Measurements from ENCODE around the gene ATXN7L1.
A peak's percentile ranks its signal among the peaks of the same experiment; 100 is the strongest.
"Not testable (repeated sequence)": the region's sequence is repeated elsewhere in the genome, so short reads cannot be mapped to it uniquely, and the experiment has no call there.

The ATXN7L1 gene

DNA sequence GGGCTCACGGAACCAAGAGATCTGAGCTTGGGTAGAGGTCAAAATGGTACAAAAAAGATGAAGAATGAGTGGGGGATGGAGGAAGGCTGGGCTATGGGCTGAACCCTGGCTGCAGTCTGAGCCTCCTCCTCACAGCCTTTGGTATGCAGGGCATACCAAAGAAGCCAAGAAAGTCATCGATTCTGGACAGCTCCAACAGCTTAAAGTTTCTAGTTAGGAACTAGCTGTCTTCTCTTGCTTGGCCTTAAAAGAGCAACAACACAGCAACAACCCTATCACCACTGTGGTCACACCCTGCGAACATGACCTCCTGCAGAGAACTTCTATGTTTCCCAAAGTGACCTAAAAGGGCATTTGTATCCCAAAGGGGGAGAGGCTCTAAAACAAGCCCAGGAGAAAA lies 169.0 kb downstream of the ATXN7L1 start:
- no peak for DNase-seq (ENCODE audit: low read depth in 2 of 2)

DNA sequence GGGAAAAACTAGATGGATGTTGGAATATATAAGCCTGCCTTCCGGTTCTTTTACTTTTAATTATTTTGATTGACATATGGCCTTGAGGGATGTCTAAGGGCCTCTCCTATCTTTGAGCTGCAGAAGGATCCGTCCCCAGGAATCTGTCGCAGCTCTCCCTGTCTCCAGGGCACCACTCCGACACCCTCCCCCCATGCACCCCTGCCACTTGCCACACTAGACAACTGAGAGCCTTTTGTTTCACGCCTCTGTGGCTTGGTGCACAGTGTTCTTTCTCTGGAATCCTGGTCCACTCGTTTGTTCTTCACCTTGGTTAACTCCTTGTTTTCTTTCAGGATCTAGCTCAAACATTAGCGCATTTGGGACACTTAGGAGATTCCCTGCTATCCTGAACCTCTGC lies 171.0 kb downstream of the ATXN7L1 start:
- no peak for DNase-seq (ENCODE audit: low read depth in 2 of 2)

DNA sequence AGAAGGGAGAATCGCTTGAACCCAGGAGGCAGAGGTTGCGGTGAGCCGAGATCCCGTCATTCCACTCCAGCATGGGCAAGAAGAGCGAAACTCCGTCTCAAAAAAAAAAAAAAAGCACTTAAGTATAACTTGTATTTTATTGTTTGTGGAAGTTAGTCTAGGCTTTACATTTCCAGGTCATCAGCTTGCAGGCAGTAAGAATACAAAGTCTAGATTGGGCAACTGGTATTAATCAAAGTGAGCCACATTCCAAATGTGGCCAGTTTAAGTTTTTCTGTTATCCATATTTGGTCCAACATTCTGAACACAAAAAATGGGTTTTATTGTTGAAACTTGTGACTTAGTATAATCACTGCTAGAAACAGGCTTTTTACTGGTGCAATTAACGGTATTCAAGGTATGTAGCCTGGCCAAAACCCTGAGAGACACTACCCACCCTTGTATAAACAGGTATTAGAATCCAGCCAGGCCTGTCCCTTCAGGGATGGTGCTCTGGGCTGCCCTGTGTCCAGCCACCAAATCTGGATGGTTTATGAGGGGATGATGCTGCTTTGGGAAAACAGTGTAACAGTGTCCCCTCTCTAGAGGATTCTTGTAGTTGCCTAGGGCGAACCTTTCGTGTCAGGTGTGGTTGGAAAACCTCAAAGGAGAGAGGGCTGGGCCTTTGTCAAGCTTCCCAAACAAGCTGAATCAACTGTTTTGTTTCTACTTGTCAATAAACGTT lies 173.0 kb downstream of the ATXN7L1 start:
- no peak for DNase-seq (ENCODE audit: low read depth in 2 of 2)

DNA sequence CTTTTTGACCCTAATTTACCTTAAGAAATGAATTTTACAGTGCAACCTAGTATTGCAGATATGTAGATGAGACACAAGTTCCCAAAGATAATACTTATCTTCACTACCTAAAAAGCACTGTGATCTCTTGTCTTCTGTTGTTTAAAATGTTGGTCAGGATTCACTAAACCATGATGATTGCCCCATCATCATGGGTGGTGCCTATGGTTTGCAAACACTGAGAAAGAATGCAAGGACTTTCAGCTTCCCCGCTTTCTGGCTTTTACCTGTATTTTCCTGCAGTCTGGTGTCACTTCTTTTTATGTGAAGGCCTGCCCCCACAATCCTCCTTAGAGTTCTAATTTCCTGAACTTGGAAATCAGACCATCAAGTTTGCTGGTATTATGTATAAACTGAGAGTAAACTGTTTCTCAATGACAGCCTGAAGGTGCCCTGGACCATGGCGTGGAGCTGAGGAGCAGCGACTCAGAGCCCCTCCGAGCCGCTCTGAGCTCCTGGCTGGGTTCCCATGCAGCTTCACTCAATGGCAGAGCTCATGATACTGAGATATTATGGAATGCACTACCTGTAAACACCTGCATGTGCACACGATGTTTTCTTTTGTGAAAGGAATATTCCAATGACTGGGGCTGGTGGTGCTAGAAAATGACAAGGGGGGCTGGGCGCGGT lies 176.7 kb downstream of the ATXN7L1 start:
- no peak for DNase-seq (ENCODE audit: low read depth in 2 of 2)

DNA sequence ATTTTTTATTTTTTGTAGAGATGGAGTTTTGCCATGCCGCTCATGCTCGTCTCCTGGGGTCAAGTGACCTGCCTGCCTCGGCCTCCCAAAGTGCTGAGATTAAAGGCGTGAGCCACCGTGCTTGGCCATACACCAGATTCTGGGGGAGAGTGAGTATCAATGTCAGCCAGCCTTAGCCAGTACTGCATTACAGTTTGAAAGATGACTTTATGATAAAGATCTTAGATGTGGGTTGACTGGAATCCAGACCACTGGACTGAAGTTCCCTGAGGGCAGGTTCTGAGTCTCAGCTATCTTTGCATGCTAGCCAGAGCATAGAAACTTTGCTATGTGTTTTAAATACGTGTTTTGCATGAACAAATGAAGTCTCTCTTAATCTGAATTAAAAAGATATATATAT lies 177.9 kb downstream of the ATXN7L1 start:
- no peak for DNase-seq (ENCODE audit: low read depth in 2 of 2)

DNA sequence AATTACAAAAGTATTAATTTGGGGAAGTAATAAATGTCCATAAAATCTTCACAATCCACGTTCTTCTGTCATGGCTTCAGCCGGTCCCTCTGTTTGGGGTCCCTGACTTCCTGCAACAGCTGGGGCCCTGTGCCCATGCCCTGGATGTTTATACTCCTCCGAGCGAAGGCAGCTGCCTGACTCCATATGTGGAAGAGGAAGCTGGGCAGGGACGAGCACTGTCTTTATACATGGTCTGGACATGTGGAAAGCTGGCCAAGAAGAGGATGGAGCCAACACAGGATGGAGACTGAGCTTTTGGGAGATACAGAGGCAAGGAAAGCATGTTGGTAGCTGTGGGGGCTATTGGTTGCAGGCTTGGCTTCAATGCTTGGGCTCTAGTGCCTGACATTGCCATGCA lies 178.6 kb downstream of the ATXN7L1 start:
- no peak for DNase-seq (ENCODE audit: low read depth in 2 of 2)

DNA sequence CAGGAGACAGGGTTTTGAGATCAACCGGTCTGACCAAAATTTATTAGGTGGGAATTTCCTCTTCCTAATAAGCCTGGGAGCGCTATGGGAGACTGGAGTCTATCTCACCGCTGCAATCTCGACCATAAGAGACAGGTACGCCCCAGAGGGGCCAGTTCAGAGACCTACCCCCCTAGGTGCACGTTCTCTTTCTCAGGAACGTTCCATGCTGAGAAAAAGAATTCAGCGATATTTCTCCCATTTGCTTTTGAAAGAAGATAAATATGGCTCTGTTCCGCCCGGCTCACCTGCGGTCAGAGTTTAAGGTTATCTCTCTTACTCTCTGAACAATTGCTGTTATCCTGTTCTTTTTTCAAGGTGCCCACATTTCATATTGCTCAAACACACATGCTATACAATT lies 179.2 kb downstream of the ATXN7L1 start:
- DNase-seq (ENCODE audit: low read depth in 2 of 2), result not testable (repeated sequence)

DNA sequence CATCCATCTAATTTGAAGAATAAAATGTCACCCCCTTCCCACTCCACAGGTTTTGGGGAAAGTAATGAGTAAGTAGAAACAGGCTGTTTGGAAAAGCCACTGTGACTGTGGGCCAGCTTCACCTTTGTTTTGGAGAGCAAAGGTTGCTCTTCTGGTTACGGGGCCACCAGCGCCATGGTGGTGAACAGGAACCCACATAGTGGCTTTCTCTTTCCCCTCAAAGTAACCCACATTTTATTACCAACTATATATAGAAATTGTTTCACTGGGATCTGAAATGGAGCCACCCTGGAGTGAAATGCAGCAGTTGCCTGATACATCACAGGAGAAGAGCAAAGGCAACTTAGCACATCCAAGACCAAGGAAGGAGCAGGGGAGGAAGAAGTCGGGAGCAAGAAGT lies 182.8 kb downstream of the ATXN7L1 start:
- no peak for DNase-seq (ENCODE audit: low read depth in 2 of 2)

DNA sequence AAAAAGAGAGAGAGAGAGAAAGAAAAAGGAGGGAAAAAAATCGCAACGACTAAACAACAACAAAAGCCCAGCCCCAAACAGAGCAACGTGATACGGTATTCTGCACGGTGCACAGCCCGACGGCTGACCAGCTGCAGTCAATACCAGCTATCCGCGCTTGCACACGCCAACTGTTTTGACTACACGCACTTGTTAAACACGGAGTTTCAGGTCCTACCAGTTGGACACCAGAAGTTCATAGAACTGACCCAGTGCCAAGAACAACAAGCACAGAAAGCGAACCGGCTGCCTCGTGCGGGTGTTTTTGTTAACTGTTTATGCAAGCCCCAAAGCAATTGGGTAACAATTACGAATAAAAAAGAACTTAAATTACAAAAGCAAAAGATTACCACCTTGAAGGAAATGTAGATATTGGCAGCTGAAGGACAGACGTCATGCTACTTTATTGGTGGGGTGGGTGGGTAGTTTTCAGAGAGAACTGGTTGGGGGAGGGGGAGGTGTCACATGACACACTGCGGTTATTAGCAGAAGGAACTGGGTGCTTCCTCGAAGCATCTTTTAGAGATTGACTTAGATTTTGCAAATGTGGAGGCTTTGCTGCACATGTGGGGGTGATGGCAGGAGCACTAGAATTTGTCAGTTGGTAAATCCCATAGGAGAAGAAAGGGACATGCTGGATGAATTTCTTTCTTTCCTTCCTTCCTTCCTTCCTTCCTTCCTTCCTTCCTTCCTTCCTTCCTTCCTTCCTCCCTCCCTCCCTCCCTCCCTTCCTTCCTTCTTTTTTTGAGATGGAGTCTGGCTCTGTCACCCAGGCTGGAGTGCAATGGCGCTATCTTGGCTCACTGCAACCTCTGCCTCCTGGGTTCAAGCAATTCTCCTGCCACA lies 184.5 kb downstream of the ATXN7L1 start:
- DNase-seq (ENCODE audit: low read depth in 2 of 2), result peak; percentile 15 to 44

DNA sequence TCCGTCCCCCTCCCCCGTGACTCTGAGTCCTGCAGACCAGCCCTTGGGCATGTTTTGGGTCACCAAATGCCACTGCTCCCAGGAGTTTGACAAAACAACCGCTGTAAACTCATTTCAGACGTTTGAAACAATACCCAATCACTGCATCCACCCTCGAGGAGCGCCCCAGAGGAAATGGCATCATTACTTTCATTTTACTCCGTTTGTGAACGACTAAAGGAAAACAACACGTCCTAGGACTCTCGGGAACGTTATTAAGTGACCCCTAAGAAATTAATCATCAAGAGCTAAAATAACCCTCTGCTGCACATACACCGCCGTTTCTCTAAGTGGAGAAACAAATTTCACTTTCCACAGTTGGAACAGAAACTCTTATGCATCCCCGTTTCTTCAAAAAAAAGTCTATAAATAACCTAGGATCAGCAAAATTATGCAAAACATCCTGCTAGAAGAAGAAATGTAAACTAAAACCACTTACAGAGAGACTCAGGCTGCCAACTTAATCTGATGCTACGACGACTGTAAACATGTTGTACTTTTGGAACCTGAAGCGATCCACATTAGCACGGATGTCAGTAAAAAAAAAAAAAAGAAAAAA lies 185.2 kb downstream of the ATXN7L1 start:
- DNase-seq (ENCODE audit: low read depth in 2 of 2), result no peak

DNA sequence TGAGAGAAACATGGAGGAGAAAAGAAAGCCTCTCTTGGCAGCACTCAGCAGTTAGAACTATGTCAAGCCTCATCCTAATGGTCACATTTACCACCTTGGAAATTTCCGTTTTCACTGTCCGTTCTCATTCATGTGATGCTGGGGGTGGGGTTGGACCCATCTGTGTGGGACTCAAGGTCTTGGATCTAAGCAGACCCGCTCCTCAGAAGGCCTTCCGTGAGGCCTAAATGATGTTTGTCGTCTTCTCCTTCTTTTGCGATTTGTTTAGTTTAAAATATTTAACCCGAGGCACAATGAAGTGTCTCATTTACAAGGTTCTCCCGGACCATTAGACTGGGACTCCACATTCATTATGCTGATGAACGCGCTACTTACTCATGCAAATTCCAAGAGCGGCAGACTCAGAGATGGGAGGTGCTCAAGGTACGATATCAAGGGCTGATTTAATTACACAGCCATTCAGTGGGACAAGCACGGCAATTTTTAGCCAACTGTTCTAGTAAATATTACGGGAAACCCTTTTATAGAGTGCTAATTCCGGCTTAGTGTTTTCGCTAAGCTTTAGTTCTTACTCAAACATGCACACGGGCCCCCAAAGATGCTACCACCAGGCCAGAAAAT lies 186.0 kb downstream of the ATXN7L1 start:
- no peak for DNase-seq (ENCODE audit: low read depth in 2 of 2)

DNA sequence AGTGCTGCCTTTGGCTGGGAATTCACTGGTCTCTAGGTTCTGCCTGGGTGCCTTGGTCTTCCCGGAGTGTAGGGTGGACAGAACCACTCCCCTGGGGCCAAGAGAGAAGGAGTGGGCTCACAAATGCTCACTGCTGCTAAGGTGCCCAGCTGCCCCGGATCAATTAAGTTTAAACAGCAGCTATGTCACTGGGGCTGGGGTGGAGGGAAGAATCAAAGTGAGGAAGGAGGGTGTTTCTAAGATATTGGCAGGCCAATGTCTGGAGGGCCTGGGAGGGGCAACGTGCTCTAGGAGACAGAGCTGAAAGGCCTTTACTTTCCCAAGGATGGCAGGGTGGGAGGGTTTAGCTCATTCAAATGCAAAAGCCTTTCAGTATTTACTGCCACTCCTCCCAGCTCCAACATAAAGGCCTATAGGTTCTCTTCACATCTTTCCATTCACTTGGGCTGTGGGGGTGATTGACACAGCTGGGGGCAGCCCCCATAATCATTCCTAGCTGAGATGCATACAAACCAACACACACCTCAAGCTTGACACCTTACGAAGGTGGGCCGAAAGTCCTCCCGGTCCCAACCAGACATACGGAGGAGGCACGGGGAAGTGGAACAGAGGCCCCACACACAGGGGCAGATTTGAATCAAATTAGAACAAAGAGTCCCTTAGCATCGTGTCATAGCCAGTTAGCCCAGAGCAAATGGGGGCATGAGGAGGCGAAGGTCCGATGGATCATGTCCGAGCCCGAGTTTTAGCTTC lies 187.2 kb downstream of the ATXN7L1 start:
- no peak for DNase-seq (ENCODE audit: low read depth in 2 of 2)

DNA sequence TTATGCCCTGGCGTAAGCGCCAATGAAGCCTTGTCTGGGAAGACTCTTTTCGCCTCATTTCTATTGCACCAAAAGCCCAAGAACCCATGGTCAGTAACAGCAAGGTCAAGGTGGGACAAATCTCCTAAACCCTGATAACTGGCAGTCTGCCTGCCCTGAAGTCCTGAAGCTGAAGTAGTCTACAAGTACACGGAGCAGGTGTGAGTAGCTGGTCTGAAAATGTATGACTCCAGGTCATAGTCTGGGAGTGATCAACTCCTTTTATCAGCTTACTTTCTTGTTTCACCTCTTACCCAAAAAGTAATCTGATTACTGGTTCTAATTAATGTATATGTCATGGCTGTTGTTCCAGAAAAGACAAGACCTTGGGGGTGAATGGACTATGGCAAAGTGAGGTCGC lies 187.8 kb downstream of the ATXN7L1 start:
- DNase-seq (ENCODE audit: low read depth in 2 of 2), result no peak

DNA sequence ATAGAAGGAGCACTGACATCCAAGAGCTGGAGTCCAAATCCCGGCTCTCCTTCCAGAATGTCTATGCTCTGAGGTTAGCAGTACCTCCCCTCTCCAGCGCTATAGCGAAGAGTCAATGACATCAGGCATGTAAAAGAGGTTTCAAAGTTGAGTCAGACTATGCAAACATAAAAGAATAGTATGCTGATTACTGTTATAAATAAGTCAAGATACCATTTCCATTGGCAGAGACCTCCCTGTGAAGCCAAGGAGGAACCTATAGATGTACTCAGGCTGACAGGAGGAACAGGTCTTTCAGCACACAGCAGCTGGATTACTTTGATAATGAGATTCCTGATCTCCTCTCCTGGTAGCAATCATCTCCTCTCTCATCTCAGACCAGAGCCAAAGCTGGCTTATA lies 191.2 kb downstream of the ATXN7L1 start:
- no peak for DNase-seq (ENCODE audit: low read depth in 2 of 2)

DNA sequence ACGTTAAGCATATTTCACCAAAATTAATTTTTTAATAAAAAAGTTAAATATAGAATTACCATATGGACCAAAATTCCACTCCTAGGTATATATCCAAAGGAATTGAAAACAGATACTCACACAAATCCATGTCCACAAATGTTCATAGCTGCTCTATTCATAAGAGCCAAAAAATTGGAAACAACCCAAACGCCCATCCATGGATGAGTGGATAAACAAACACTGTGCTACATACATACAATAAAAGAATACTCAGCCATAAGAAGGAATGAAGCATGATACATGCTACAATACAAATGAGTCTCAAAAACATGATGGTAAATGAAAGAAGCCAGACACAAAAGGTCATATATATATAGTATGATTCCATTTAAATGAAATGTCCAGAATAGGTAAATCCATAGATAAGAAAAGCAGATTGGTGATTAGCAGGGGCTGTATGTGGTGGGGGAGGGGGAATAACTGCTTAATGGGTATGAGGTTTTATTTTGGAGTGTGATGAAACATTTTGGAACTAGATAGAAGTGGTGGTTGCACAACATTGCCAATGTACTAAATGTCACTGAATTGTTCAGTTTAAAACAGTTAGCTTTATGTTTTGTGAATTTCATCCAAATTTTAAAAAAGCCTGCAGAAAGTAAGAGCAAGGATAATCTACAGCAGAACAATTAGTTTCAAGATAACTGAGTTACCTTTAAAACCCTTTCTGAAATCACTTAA lies 193.9 kb downstream of the ATXN7L1 start:
- no peak for DNase-seq (ENCODE audit: low read depth in 2 of 2)

DNA sequence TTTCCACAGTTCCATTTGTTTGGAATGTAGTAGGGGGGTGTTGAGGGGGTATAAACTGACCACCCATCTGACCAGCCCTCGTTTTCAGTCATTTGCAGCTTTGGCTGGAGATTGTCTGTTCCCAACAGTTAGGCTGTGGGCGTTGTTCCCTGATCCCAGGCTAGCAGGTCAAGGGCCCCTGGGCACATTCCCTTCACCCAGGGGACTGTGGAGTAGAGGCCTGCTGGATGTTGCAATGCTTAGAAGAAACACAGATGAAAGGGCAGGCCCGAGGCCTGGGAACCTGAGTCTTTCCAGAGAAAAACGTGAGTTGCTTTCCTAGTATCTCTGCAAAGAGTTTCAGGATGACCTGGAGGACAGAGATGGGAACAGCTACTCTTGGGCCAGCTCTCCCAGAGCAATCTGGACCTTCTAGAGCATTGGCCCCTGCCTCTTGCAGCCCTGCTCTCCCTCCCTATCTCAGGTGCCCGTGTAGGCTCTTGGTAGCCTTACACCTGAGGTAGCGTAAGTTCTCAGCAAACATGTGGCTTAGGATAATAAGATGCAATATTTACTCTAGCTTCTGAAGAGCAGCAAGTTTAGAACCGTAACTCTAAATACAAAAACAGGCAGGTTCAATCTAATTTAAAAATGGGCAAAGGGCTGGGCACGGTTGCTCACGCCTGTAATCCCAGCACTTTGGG lies 195.8 kb downstream of the ATXN7L1 start:
- no peak for DNase-seq (ENCODE audit: low read depth in 2 of 2)

DNA sequence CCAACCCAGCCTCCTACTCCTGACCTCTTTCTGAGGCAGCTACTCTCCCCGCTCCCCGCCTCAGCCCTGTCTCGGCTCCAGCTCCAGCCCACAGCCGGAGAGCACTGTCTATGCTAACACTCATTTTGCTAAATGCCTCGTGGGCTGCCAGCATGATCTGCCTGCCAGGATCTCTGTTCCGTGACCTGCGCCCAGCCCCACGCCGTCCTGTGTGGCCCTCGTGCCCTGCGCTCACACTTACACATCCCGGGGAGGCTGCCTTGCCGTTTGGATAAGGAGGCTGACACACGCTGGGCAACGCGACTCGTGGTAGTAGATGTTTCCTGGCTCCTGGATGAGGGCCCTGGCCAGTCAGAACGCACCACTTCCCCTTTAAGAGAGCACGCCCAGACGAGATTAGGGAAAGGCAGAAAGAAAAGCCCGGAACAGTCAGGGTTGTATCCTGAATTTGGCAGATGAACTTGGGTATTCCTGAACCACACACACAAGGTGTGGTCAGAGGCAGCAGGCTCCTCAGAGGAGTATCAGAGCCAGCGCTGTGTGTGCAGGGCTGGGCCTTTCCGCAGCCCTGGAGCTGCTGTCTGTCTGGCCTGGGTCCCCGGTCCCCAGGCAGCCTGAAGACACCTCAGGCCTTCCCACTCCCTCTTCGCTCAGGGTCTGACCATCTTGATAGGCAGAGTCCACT lies 197.4 kb downstream of the ATXN7L1 start:
- DNase-seq (ENCODE audit: low read depth in 2 of 2), result no peak

DNA sequence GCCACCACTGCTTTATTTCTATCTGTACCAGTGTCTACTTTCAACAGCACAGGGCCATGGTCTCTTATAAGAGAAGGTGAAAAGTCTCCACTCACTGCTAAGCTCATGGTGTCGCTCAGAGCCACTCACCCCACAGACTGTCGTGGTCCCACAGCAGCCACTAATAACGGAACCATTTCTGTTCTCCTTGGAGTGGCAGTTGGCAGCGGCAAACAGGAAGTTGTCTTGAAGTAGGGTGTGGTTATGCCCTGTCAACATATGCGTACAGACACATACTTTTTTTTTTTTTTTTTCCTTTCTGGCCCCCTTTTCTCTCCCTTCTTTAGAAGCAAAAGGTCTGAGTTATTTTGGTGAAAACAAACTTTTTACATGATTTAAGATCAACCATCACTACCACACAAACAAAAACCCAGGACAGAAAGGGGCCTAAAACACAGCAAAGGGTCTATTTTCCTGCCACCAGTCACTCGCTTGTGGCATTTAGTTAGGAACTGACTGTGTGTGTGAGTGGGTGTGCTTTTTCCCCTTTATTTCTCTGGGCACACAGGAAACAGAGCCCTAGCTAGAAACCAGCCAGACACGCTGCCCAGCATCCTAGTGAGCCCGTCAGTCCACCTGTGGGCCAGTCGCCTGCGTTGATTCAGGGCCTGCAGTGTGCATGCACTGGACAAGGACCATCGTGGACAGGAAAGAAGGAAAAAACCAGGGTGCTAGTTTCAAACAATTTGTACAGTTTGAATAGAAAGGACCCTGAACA lies 198.4 kb downstream of the ATXN7L1 start:
- peak; percentile 21 to 24 for DNase-seq (ENCODE audit: low read depth in 2 of 2)

DNA sequence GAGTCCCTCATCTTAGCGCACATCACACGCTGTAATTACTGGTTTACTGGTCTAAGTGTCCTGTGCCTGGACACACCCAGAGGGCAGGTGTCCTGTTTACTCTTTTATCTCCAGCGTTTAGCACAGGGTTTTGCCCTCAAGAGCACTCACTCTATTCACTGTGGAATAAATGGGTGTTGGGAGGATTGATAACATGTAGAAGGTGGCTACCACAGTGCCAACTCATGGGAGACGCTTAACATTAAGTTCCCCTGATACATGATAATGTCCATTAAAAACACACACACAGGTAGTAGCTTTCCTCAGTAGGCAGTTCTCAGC lies 199.0 kb downstream of the ATXN7L1 start:
- DNase-seq (ENCODE audit: low read depth in 2 of 2), result no peak
